GM19397 (cell line): Measurements from ENCODE around the gene ZBTB17.
"Not testable (repeated sequence)": the region's sequence is repeated elsewhere in the genome, so short reads cannot be mapped to it uniquely, and the experiment has no call there.

Experiments
- ATAC-seq: cut with Tn5 transposase; IDR thresholded peaks from one replicate; pipeline ENCODE4 v1.9.1; 2021; ENCODE audit warnings: mild to moderate bottlenecking, moderate library complexity; ENCODE audit not compliant: unreplicated experiment

ZBTB17 gene

GRCh38 chr1:15975805-15976680 is at the start of gene ZBTB17:
Gene ZBTB17 (minus strand): TSS chr1:15976101. CDS start chr1:15948495, 27,606 bp downstream.
- peak; percentile 80 for ATAC-seq

- no peak for ATAC-seq
Observed at GRCh38 chr1:16023050-16023653, 47.3 kb upstream of the ZBTB17 start.

- ATAC-seq, result no peak
Observed at GRCh38 chr1:16022393-16022792, 46.5 kb upstream of the ZBTB17 start.

GRCh38 chr1:16021681-16022080 is 45.8 kb upstream of the ZBTB17 start, which contains the start of gene CLCNKA:
Gene CLCNKA (plus strand): TSS chr1:16022036. CDS start chr1:16022620, 584 bp downstream.
- no peak for ATAC-seq

- not testable (repeated sequence) for ATAC-seq
Observed at GRCh38 chr1:16020878-16021277, 45.0 kb upstream of the ZBTB17 start.

GRCh38 chr1:16020325-16020724 is 44.4 kb upstream of the ZBTB17 start:
- no peak for ATAC-seq

GRCh38 chr1:16019644-16020277 is 43.9 kb upstream of the ZBTB17 start:
- ATAC-seq, result no peak

GRCh38 chr1:16018749-16019643 is 43.1 kb upstream of the ZBTB17 start:
- no peak for ATAC-seq

GRCh38 chr1:16018308-16018707 is 42.4 kb upstream of the ZBTB17 start:
- no peak for ATAC-seq

- no peak for ATAC-seq
Observed at GRCh38 chr1:16017461-16018303, 41.8 kb upstream of the ZBTB17 start, which contains the start of gene HSPB7. Gene HSPB7 (minus strand): TSS chr1:16018043. CDS start chr1:16017963, 80 bp downstream.

GRCh38 chr1:16017076-16017460 is 41.2 kb upstream of the ZBTB17 start:
- no peak for ATAC-seq

GRCh38 chr1:16015960-16016901 is 40.3 kb upstream of the ZBTB17 start:
- ATAC-seq, result no peak

GRCh38 chr1:16015491-16015890 is 39.6 kb upstream of the ZBTB17 start:
- ATAC-seq, result no peak

GRCh38 chr1:16014509-16015482 is 38.9 kb upstream of the ZBTB17 start:
- ATAC-seq, result no peak

GRCh38 chr1:16013908-16014258 is 38.0 kb upstream of the ZBTB17 start:
- no peak for ATAC-seq

GRCh38 chr1:16013220-16013907 is 37.5 kb upstream of the ZBTB17 start:
- no peak for ATAC-seq
